HepG2 (cell line): Measurements from ENCODE around the gene WSB1. TPM values are rescaled to one million over a fixed set of nuclear protein-coding genes. Genes with fewer than 3 reads are reported as not detected.

Experiments used
- ATAC-seq: fragments of 200-7000 bp; cut with Tn5 transposase; 3 replicates; pipeline ENCODE4 v1.9.1; 2020; ENCODE audit warnings: mild to moderate bottlenecking, moderate library complexity
- BruUV-seq: library from RNA; stranded (reverse); fragments of 400-500 nt; replicated peaks from 2 replicates; lab custom pipeline; 2021; lab: Mats Ljungman, UMichigan
- CTCF ChIA-PET: fragments of 300-600 bp; formaldehyde crosslinking; extraction: SDS; loops from one replicate; lab custom pipeline; 2021; ENCODE audit warnings: low total read pairs, inconsistent platforms, low intra/inter-chr PET ratio; lab: Yijun Ruan, JAX
- POLR2A ChIA-PET: fragments of 350-600 bp; sonication (Branson Sonifier 250); formaldehyde crosslinking; loops from one replicate; lab custom pipeline; 2020; ENCODE audit warnings: antibody characterized with exemption, inconsistent platforms; lab: Yijun Ruan, JAX
- DNase-seq: peaks from one replicate; pipeline ENCODE4 v3.0.0-alpha.2; 2015; ENCODE audit warnings: low spot score
- FAIRE-seq: peaks from 3 replicates; lab custom pipeline; 2011; peaks lifted over from hg19 to GRCh38; lab: Jason Lieb, UNC
- H2AFZ ChIP-seq: one replicate; pipeline ENCODE4 v1.6.1; 2011; ENCODE audit warnings: low read length, inconsistent platforms
- H3K27ac ChIP-seq: fragments of 300-600 bp; 3 replicates; pipeline ENCODE4 v1.8.0; 2011; ENCODE audit warnings: mixed run types, mild to moderate bottlenecking, mixed read lengths, low read length, inconsistent platforms; ENCODE audit not compliant: insufficient read depth; ENCODE audit errors: extremely low read length
- H3K27me3 ChIP-seq, 2 experiments: fragments of 200-600 bp in 1 of 2; 2 replicates in 1 of 2; 3 replicates in 1 of 2; pipeline versions ENCODE4 v1.6.0 to v1.8.0; 2011; ENCODE audit warnings: low read length in 2 of 2, mild to moderate bottlenecking in 2 of 2, moderate library complexity in 2 of 2, inconsistent platforms in 1 of 2; ENCODE audit not compliant: insufficient read depth in 2 of 2, control insufficient read depth in 1 of 2
- H3K36me3 ChIP-seq, 2 experiments: fragments of 200-600 bp in 1 of 2; replicated peaks in 1 of 2; 2 replicates in 1 of 2; 3 replicates in 1 of 2; pipeline versions ENCODE4 v1.5.1 to v1.8.0; 2011; ENCODE audit warnings: low read length in 2 of 2, inconsistent platforms in 1 of 2; ENCODE audit not compliant: insufficient read depth in 2 of 2, control insufficient read depth in 1 of 2
- H3K4me1 ChIP-seq: 2 replicates; pipeline ENCODE4 v1.5.1; 2012; ENCODE audit warnings: low read length, inconsistent platforms; ENCODE audit not compliant: insufficient read depth
- H3K4me2 ChIP-seq: 2 replicates; pipeline ENCODE4 v1.6.0; 2011; ENCODE audit warnings: low read depth, low read length, inconsistent platforms
- H3K4me3 ChIP-seq, 3 experiments: fragments of 200-600 bp in 1 of 3; sonication (generic), shearing (Covaris generic) in 1 of 3; replicated peaks in 1 of 3; 2 replicates each; pipeline ENCODE4 v1.5.1; 2011 to 2016; ENCODE audit warnings: low read length in 3 of 3, inconsistent platforms in 2 of 3, low read depth in 2 of 3, mild to moderate bottlenecking in 2 of 3, control low read depth in 1 of 3, mixed read lengths in 1 of 3; ENCODE audit not compliant: insufficient read depth in 1 of 3
- H3K79me2 ChIP-seq: one replicate; pipeline ENCODE4 v1.6.1; 2011; ENCODE audit warnings: low read length, inconsistent platforms; ENCODE audit not compliant: insufficient read depth
- H3K9ac ChIP-seq: 2 replicates; pipeline ENCODE4 v1.6.0; 2011; ENCODE audit warnings: mild to moderate bottlenecking, low read depth, low read length, inconsistent platforms; ENCODE audit not compliant: insufficient read depth
- H3K9me3 ChIP-seq: 2 replicates; pipeline ENCODE4 v1.5.1; 2012; ENCODE audit warnings: mild to moderate bottlenecking, low read length
- H4K20me1 ChIP-seq: 2 replicates; pipeline ENCODE4 v1.6.0; 2011; ENCODE audit warnings: inconsistent platforms, mild to moderate bottlenecking, low read length, moderate library complexity; ENCODE audit not compliant: insufficient read depth
- NFYC ChIP-seq: IDR thresholded peaks from 2 replicates; pipeline ENCODE4 v1.6.1; 2016; ENCODE audit warnings: missing genetic modification reagents, missing compliant biosample characterization
- SP2 ChIP-seq: sonication (generic); formaldehyde crosslinking; IDR thresholded peaks from 2 replicates; pipeline ENCODE4 v1.5.1; 2020; ENCODE audit warnings: mild to moderate bottlenecking, missing genetic modification reagents
- TARDBP ChIP-seq: sonication (generic); formaldehyde crosslinking; IDR thresholded peaks from 2 replicates; pipeline ENCODE4 v1.8.0; 2022; ENCODE audit warnings: mild to moderate bottlenecking, missing genetic modification reagents
- ZBTB2 ChIP-seq: sonication (generic); formaldehyde crosslinking; IDR thresholded peaks from 2 replicates; pipeline ENCODE4 v1.8.0; 2022; ENCODE audit warnings: low read depth, missing genetic modification reagents
- ZNF644 ChIP-seq: IDR thresholded peaks from 2 replicates; pipeline ENCODE4 v1.6.1; 2016; ENCODE audit warnings: low read depth
- ZNF768 ChIP-seq: sonication (generic); formaldehyde crosslinking; IDR thresholded peaks from 2 replicates; pipeline ENCODE4 v1.4.0; 2020; ENCODE audit warnings: missing genetic modification reagents
- WGBS: methylation state at CpG from one replicate; pipeline ENCODE4 v1.1.6; 2017; ENCODE audit warnings: low lambda C conversion rate; 5-methylcytosine and 5-hydroxymethylcytosine counted together
- in situ Hi-C: cut with HindIII; loops from 2 replicates; pipeline ENCODE4 v1.10.0; 2017; ENCODE audit warnings: low pct_unique_long_range_greater_than_20kb; ENCODE audit not compliant: extremely low pct_ligation_motif_present
- intact Hi-C: fragments of 100-400 bp; cut with micrococcal nuclease; formaldehyde crosslinking; loops from one replicate; pipeline ENCODE4 v1.10.0; 2022; ENCODE audit not compliant: unreplicated experiment
- polyA plus RNA-seq, 8 experiments: library from polyadenylated mRNA; depleted of rRNA in 3 of 8; stranded (reverse) in 7 of 8; unstranded in 1 of 8; fragments of >200 nt; fragmentation: Illumina TruSeq in 4 of 8; extraction: Trizol in 4 of 8; gene quantifications; 2 replicates each; pipeline versions ENCODE4 v1.2.1 to v1.2.3, GENCODE V29; 2011 to 2016; ENCODE audit warnings: low read depth in 4 of 8, missing spikeins in 1 of 8, mixed read lengths in 1 of 8; ENCODE audit not compliant: insufficient read depth in 1 of 8
- total RNA-seq, 5 experiments: library from RNA; depleted of rRNA; stranded (reverse); fragments of >200 nt; fragmentation: Illumina TruSeq; extraction: Trizol; gene quantifications; 2 replicates each; pipeline ENCODE4 v1.2.3, GENCODE V29; 2016; ENCODE audit warnings: low read depth in 1 of 5

WSB1 gene
- total and polyA plus RNA-seq, 2 of the 13 experiments (the other 11 are each of a cell fraction or from before 2014, with no cell fraction given): 81.3 to 294 TPM

- in situ Hi-C loops (no loop called here), intact Hi-C loops (no loop called here)
- ChIA-PET POLR2A (interaction anchor here (1.8 kb wide), 1 partner anchor 32 kb away, joined by 10 read pairs; the partner anchor contains the start of gene WSB1), CTCF (no interaction called here)
- H3K27me3 ChIP-seq: no peaks in the 10 kb centered on the region
- no peaks in the 10 kb centered on the region for H3K9me3 ChIP-seq
- no peak overlapping the region for H3K27ac ChIP-seq
- no peak for DNase-seq
- H3K79me2 ChIP-seq: no peaks in the 10 kb centered on the region
- H3K9ac ChIP-seq: no peak overlapping the region
- ATAC-seq: no peak
- TF ChIP-seq NFYC (CRISPR knock-in tag): no peak
- peak; percentile 20; the same call in 1 of the 2 replicates for TF ChIP-seq ZNF768
- no peaks in the 10 kb centered on the region for H3K36me3 ChIP-seq
- H2AFZ ChIP-seq: no peak overlapping the region
- no peak overlapping the region for H3K4me2 ChIP-seq
- WGBS: 73% methylated on average over 1 of the region's 1 CpG
- H3K4me1 ChIP-seq: peaks cover 77% of the 10 kb centered on the region
- H3K4me3 ChIP-seq: no peak overlapping the region
- BruUV-seq: no TSS peak
- FAIRE-seq: no peak
- no peaks in the 10 kb centered on the region for H4K20me1 ChIP-seq
Observed at GRCh38 chr17:27326585-27326984, 32.7 kb downstream of the WSB1 start.

GRCh38 chr17:27327397-27327796 is 33.5 kb downstream of the WSB1 start:
- Histone ChIP-seq H3K4me1 (peaks cover 77% of the 10 kb centered on the region), H3K4me3 (no peak overlapping the region), H3K79me2 (no peaks in the 10 kb centered on the region), H3K27ac (no peak overlapping the region), H3K4me2 (no peak overlapping the region; the same call in 1 of the 2 replicates), H3K36me3 (no peaks in the 10 kb centered on the region), H3K9me3 (no peaks in the 10 kb centered on the region), H3K9ac (no peak overlapping the region), H4K20me1 (no peaks in the 10 kb centered on the region), H2AFZ (no peak overlapping the region), H3K27me3 (no peaks in the 10 kb centered on the region)
- in situ Hi-C loops (no loop called here), intact Hi-C loops (no loop called here)
- CTCF ChIA-PET: no interaction called here
- 29% methylated on average over 7 of the region's 7 CpGs for WGBS
- ATAC-seq (no peak), FAIRE-seq (no peak), DNase-seq (no peak)
- POLR2A ChIA-PET: interaction anchor here (0.6 to 1.8 kb wide), 2 partner anchors 33 to 42 kb away, joined by 4 to 10 read pairs; partner anchors contain the start of gene WSB1
- TF ChIP-seq ZNF644 (CRISPR knock-in tag) (no peak), SP2 (no peak), ZBTB2 (CRISPR knock-in tag) (no peak), TARDBP (CRISPR knock-in tag) (no peak)
- BruUV-seq: no TSS peak
